Activated B cell treated with CpG ODN at 0.5 μM for 24 hours (primary cell): ENCODE measurements around the gene KDM8. TPM values are rescaled to one million over a fixed set of nuclear protein-coding genes. Genes with fewer than 3 reads are reported as not detected.

Experiments
- ATAC-seq: fragments of 200-7000 bp; cut with Tn5 transposase; one replicate; pipeline ENCODE4 v1.10.0; 2021; ENCODE audit warnings: low read depth, mild to moderate bottlenecking, moderate library complexity
- CTCF ChIA-PET: fragments of 350-600 bp; sonication (Branson Sonifier 250); formaldehyde crosslinking; loops from one replicate; lab custom pipeline; 2021; ENCODE audit warnings: antibody characterized with exemption; lab: Charles Lee
- POLR2A ChIA-PET: fragments of 350-600 bp; sonication (Branson Sonifier 250); formaldehyde crosslinking; loops from one replicate; lab custom pipeline; 2021; ENCODE audit warnings: antibody characterized with exemption; lab: Charles Lee
- DNase-seq: peaks from one replicate; pipeline ENCODE4 v3.0.0; 2022
- H3K27ac Mint-ChIP-seq: one replicate; pipeline ENCODE4 v1.8.0; 2020; ENCODE audit warnings: mixed read lengths
- H3K27me3 Mint-ChIP-seq: one replicate; pipeline ENCODE4 v1.8.0; 2021; ENCODE audit warnings: mixed read lengths
- H3K36me3 Mint-ChIP-seq: one replicate; pipeline ENCODE4 v1.8.0; 2021; ENCODE audit warnings: low read depth, mixed read lengths
- H3K4me1 Mint-ChIP-seq: one replicate; pipeline ENCODE4 v1.8.0; 2021; ENCODE audit warnings: mixed read lengths
- H3K4me3 Mint-ChIP-seq: one replicate; pipeline ENCODE4 v1.8.0; 2020; ENCODE audit warnings: mild to moderate bottlenecking, mixed read lengths
- H3K9me3 Mint-ChIP-seq: one replicate; pipeline ENCODE4 v1.8.0; 2020; ENCODE audit warnings: mixed read lengths
- intact Hi-C: fragments of 100-400 bp; cut with micrococcal nuclease; formaldehyde crosslinking; loops from one replicate; pipeline ENCODE4 v1.15.1; 2024
- total RNA-seq: library from RNA; stranded (reverse); gene quantifications from 2 replicates; pipeline ENCODE4 v1.2.3, GENCODE V29; 2022
- TF ChIP-seq, protein P1 (sequence below): fragments of 200-600 bp; IDR thresholded peaks from one replicate; pipeline ENCODE4 v1.8.0; 2022; ENCODE audit warnings: antibody characterized with exemption, mild to moderate bottlenecking

The KDM8 gene
- total RNA-seq, 1 donor from 2014 or later: 17.9 TPM

DNA sequence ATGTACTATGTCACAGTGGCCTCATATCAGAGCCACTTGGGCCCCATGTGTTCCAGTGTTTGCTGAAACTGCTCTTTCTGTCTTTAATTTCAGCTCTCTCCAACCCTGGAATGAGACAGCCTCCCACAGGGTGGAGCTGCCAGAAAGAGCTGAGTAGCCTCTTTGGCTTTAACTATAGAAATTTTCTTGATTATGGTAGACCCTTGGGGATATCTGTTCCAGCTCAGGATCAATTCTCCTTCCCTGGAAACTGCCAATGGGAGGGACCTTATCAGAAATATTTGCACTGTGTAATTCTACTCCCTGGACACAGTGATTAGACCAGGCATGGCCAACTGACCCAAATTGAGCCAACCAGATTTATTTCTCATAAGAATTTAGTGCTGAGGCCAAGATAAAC, 39.0 kb upstream of the KDM8 start:
- H3K9me3 Mint-ChIP-seq: peaks cover 8% of the 10 kb centered on the region
- no peak overlapping the region for H3K4me3 Mint-ChIP-seq
- intact Hi-C loops: no loop called here
- TF ChIP-seq, protein P1, sequence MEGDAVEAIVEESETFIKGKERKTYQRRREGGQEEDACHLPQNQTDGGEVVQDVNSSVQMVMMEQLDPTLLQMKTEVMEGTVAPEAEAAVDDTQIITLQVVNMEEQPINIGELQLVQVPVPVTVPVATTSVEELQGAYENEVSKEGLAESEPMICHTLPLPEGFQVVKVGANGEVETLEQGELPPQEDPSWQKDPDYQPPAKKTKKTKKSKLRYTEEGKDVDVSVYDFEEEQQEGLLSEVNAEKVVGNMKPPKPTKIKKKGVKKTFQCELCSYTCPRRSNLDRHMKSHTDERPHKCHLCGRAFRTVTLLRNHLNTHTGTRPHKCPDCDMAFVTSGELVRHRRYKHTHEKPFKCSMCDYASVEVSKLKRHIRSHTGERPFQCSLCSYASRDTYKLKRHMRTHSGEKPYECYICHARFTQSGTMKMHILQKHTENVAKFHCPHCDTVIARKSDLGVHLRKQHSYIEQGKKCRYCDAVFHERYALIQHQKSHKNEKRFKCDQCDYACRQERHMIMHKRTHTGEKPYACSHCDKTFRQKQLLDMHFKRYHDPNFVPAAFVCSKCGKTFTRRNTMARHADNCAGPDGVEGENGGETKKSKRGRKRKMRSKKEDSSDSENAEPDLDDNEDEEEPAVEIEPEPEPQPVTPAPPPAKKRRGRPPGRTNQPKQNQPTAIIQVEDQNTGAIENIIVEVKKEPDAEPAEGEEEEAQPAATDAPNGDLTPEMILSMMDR: no peak
- POLR2A ChIA-PET: no interaction called here
- H3K4me1 Mint-ChIP-seq: peaks cover 2% of the 10 kb centered on the region
- DNase-seq: no peak
- no peak overlapping the region for H3K27ac Mint-ChIP-seq
- CTCF ChIA-PET: interaction anchor here (1.2 kb wide), 1 partner anchor 12 kb away, joined by 3 read pairs; no protein-coding TSS in a partner anchor
- no peaks in the 10 kb centered on the region for H3K27me3 Mint-ChIP-seq
- H3K36me3 Mint-ChIP-seq: no peaks in the 10 kb centered on the region
- no peak for ATAC-seq

DNA sequence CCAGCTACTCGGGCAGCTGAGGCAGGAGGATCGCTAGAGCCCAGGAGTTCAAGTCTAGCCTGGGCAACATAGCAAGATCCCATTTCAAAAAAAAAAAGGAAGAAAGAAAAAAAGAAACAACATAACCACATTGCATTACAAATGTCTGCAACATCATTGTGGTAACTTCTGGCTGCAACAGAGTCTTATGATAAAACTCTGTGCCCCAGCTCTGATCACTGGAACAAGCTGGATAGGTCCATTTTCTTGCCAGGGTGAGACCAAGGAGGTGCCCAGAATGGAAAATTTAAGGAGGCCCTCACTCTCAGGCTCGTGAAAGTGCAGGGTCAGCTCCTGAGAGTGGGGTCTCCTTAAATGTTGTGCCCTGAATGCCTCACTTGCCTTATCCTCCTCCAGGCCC, 37.8 kb upstream of the KDM8 start:
- ATAC-seq: no peak
- Mint-ChIP-seq H3K27ac (no peak overlapping the region), H3K9me3 (peaks cover 7% of the 10 kb centered on the region), H3K36me3 (no peaks in the 10 kb centered on the region), H3K4me1 (peaks cover 6% of the 10 kb centered on the region), H3K4me3 (no peak overlapping the region), H3K27me3 (no peaks in the 10 kb centered on the region)
- DNase-seq: no peak
- TF ChIP-seq, protein P1: no peak
- ChIA-PET CTCF (no interaction called here), POLR2A (interaction anchor here (0.5 to 0.7 kb wide), 2 partner anchors 201 to 282 kb away, joined by 4 read pairs; no protein-coding TSS in a partner anchor)
- intact Hi-C loops: no loop called here

- DNase-seq (no peak), ATAC-seq (no peak)
- Mint-ChIP-seq H3K4me1 (peaks cover 25% of the 10 kb centered on the region), H3K36me3 (no peaks in the 10 kb centered on the region), H3K27me3 (no peaks in the 10 kb centered on the region), H3K9me3 (no peaks in the 10 kb centered on the region), H3K4me3 (no peak overlapping the region), H3K27ac (no peak overlapping the region)
- TF ChIP-seq, protein P1: no peak
- intact Hi-C loops: no loop called here
- ChIA-PET POLR2A (no interaction called here), CTCF (interaction anchor here (2.1 kb wide), 1 partner anchor 10 kb away, joined by 7 read pairs; no protein-coding TSS in a partner anchor)
Observed at GRCh38 chr16:27168790-27169189, 34.5 kb upstream of the KDM8 start.

DNA sequence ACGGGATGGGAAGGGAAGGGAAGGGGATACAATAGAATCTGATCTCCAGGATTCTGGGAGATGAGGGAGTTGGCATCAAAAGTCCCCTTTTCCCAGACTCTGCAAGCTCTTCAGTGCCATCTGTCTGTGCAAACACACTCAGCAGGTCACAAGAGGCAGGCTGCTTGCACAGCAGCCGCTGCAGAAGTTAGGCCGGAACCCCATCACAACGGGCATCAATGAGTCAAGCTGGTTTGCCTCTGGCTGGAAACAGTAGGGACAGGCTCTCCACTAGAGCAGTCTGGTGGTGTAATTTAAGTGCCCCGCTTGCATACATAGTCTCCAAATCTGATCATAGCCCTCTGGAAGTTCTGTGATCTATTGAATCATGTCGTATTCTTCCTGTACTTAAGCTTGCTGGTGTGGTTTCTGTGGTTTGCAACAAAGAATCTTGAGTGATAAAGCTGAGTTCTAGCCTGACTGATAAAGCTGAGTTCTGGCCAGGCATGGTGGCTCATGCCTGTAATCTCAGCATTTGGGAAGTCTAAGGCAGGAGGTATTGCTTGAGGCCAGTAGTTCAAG, 33.7 kb upstream of the KDM8 start:
- CTCF ChIA-PET: interaction anchor here (1.6 to 2.1 kb wide), 2 partner anchors 9 to 198 kb away, joined by 4 to 7 read pairs; no protein-coding TSS in a partner anchor
- intact Hi-C loops: no loop called here
- no peaks in the 10 kb centered on the region for H3K27me3 Mint-ChIP-seq
- no peaks in the 10 kb centered on the region for H3K36me3 Mint-ChIP-seq
- no peaks in the 10 kb centered on the region for H3K9me3 Mint-ChIP-seq
- no peak for DNase-seq
- peaks cover 33% of the 10 kb centered on the region for H3K4me1 Mint-ChIP-seq
- ATAC-seq: peak; percentile 32
- no peak overlapping the region for H3K4me3 Mint-ChIP-seq
- peak overlapping the region; percentile 18 for H3K27ac Mint-ChIP-seq
- POLR2A ChIA-PET: interaction anchor here (0.6 to 0.8 kb wide), 2 partner anchors 34 to 36 kb away, joined by 4 to 7 read pairs; partner anchors contain the start of gene KDM8
- TF ChIP-seq, protein P1: no peak

- ChIA-PET CTCF (interaction anchor here (1.3 kb wide), 1 partner anchor 18 kb away, joined by 3 read pairs; no protein-coding TSS in a partner anchor), POLR2A (interaction anchor here (0.6 to 1.0 kb wide), 4 partner anchors 28 to 255 kb away, joined by 3 to 7 read pairs (median 5); partner anchors contain the start of gene KDM8)
- H3K27ac Mint-ChIP-seq: no peak overlapping the region
- no peak overlapping the region for H3K4me3 Mint-ChIP-seq
- TF ChIP-seq, protein P1: no peak
- intact Hi-C loops: no loop called here
- ATAC-seq (no peak), DNase-seq (no peak)
- H3K9me3 Mint-ChIP-seq: no peaks in the 10 kb centered on the region
- no peaks in the 10 kb centered on the region for H3K27me3 Mint-ChIP-seq
- H3K4me1 Mint-ChIP-seq: peaks cover 45% of the 10 kb centered on the region
- H3K36me3 Mint-ChIP-seq: no peaks in the 10 kb centered on the region
Observed at GRCh38 chr16:27171584-27171983, 31.7 kb upstream of the KDM8 start.
